Endothelial cell of umbilical vein (primary cell): ENCODE results near the gene ESF1. TPM values are rescaled to one million over a fixed set of nuclear protein-coding genes. Genes with fewer than 3 reads are reported as not detected.

ENCODE experiments used
- BruUV-seq: library from RNA; stranded (reverse); fragments of 400-500 nt; replicated peaks from 2 replicates; lab custom pipeline; 2021; lab: Mats Ljungman, UMichigan
- CTCF ChIA-PET: fragments of 300-600, 350-600 bp; sonication (Branson Sonifier 250); formaldehyde crosslinking; loops from one replicate; lab custom pipeline; 2021; ENCODE audit warnings: antibody characterized with exemption, inconsistent platforms; lab: Charles Lee
- POLR2A ChIA-PET: fragments of 300-600, 350-600 bp; sonication (Branson Sonifier 250); formaldehyde crosslinking; loops from one replicate; lab custom pipeline; 2021; ENCODE audit warnings: antibody characterized with exemption, inconsistent platforms; lab: Charles Lee
- DNase-seq: peaks from one replicate; pipeline ENCODE4 v3.0.0-alpha.2; 2011; ENCODE audit warnings: low read depth, low spot score
- FAIRE-seq: peaks from 2 replicates; lab custom pipeline; 2011; peaks lifted over from hg19 to GRCh38; lab: Jason Lieb, UNC
- H2AFZ ChIP-seq: 2 replicates; pipeline ENCODE4 v1.6.0; 2012; ENCODE audit warnings: low read depth, low read length, control low read depth, inconsistent platforms
- H3K27ac ChIP-seq: 2 replicates; pipeline ENCODE4 v1.5.1; 2011; ENCODE audit warnings: low read depth, mild to moderate bottlenecking, control low read depth, low read length, moderate library complexity; ENCODE audit not compliant: insufficient read depth
- H3K27me3 ChIP-seq, 2 experiments: 2 replicates each; pipeline versions ENCODE4 v1.6.0 to v1.6.1; 2011; ENCODE audit warnings: low read length in 2 of 2, mixed read lengths in 1 of 2; ENCODE audit not compliant: control insufficient read depth in 2 of 2, insufficient read depth in 2 of 2
- H3K36me3 ChIP-seq, 2 experiments: 2 replicates in 1 of 2; 3 replicates in 1 of 2; pipeline ENCODE4 v1.5.1; 2011; ENCODE audit warnings: low read length in 2 of 2, mild to moderate bottlenecking in 1 of 2, moderate library complexity in 1 of 2; ENCODE audit not compliant: control insufficient read depth in 2 of 2, insufficient read depth in 2 of 2; ENCODE audit errors: extremely low read depth in 1 of 2
- H3K4me1 ChIP-seq: 3 replicates; pipeline ENCODE4 v1.5.1; 2011; ENCODE audit warnings: mild to moderate bottlenecking, low read length; ENCODE audit not compliant: control insufficient read depth, insufficient read depth; ENCODE audit errors: extremely low read depth
- H3K4me2 ChIP-seq: 2 replicates; pipeline ENCODE4 v1.6.1; 2011; ENCODE audit warnings: low read length, control low read depth, mixed read lengths; ENCODE audit not compliant: insufficient read depth
- H3K4me3 ChIP-seq, 3 experiments: fragments of 200-600 bp in 1 of 3; sonication (generic), shearing (Covaris generic) in 1 of 3; replicated peaks in 1 of 3; 2 replicates each; pipeline ENCODE4 v1.5.1; 2011 to 2016; ENCODE audit warnings: control low read depth in 3 of 3, low read length in 3 of 3, mild to moderate bottlenecking in 2 of 3, inconsistent platforms in 1 of 3, low read depth in 1 of 3, moderate library complexity in 1 of 3; ENCODE audit not compliant: insufficient read depth in 1 of 3
- H3K79me2 ChIP-seq: 2 replicates; pipeline ENCODE4 v1.6.0; 2012; ENCODE audit warnings: low read length, inconsistent platforms; ENCODE audit not compliant: control insufficient read depth, insufficient read depth
- H3K9ac ChIP-seq: replicated peaks from 2 replicates; pipeline ENCODE3; 2011; ENCODE audit warnings: low read length, control low read depth; ENCODE audit not compliant: insufficient read depth; ENCODE audit errors: extremely low read depth
- H3K9me1 ChIP-seq: replicated peaks from 3 replicates; pipeline ENCODE4 v1.6.0; 2011; ENCODE audit warnings: mild to moderate bottlenecking, low read length; ENCODE audit not compliant: control insufficient read depth, insufficient read depth; ENCODE audit errors: extremely low read depth
- H3K9me3 ChIP-seq: replicated peaks from 2 replicates; pipeline ENCODE4 v1.5.1; 2012; ENCODE audit warnings: low read length, inconsistent platforms; ENCODE audit not compliant: control insufficient read depth, insufficient read depth
- H4K20me1 ChIP-seq: replicated peaks from 2 replicates; pipeline ENCODE3; 2011; ENCODE audit warnings: mild to moderate bottlenecking, low read length; ENCODE audit not compliant: control insufficient read depth, insufficient read depth; ENCODE audit errors: extremely low read depth
- EZH2 ChIP-seq: IDR thresholded peaks from 2 replicates; pipeline ENCODE4 v1.6.1; 2012; ENCODE audit warnings: borderline replicate concordance, low read depth, mild to moderate bottlenecking, moderate library complexity, low read length, inconsistent platforms; ENCODE audit not compliant: severe bottlenecking
- FOS ChIP-seq: IDR thresholded peaks from 2 replicates; pipeline ENCODE4 v1.6.1; 2011; ENCODE audit warnings: mild to moderate bottlenecking, low read length, moderate library complexity, borderline replicate concordance; ENCODE audit not compliant: insufficient read depth
- GATA2 ChIP-seq: IDR thresholded peaks from 2 replicates; pipeline ENCODE4 v1.7.0; 2011; ENCODE audit warnings: low read depth, mild to moderate bottlenecking, moderate library complexity, mixed read lengths, low read length; ENCODE audit not compliant: insufficient read length, insufficient read depth
- JUN ChIP-seq: IDR thresholded peaks from 2 replicates; pipeline ENCODE4 v1.6.1; 2011; ENCODE audit warnings: borderline replicate concordance, low read depth; ENCODE audit not compliant: insufficient read length, insufficient read depth
- MAX ChIP-seq: IDR thresholded peaks from 2 replicates; pipeline ENCODE4 v1.6.1; 2011; ENCODE audit not compliant: insufficient read depth, insufficient read length
- MYC ChIP-seq: IDR thresholded peaks from one replicate; pipeline ENCODE4 v1.6.1; 2011; ENCODE audit warnings: mild to moderate bottlenecking, low read depth, low read length
- POLR2A ChIP-seq: IDR thresholded peaks from 2 replicates; pipeline ENCODE4 v1.6.1; 2012; ENCODE audit warnings: low read depth, mild to moderate bottlenecking, control low read depth, low read length
- POLR2AphosphoS5 ChIP-seq: IDR thresholded peaks from 2 replicates; pipeline ENCODE4 v1.6.1; 2012; ENCODE audit warnings: low read depth, mild to moderate bottlenecking, control low read depth, low read length, moderate library complexity; ENCODE audit not compliant: insufficient read depth
- dilution Hi-C: fragments of 300-500 bp; cut with MboI; formaldehyde crosslinking; loops from one replicate; pipeline ENCODE4 v1.15.0; 2019; ENCODE audit warnings: low sequenced_read_pairs; ENCODE audit not compliant: extremely low pct_ligation_motif_present
- intact Hi-C: fragments of 100-400 bp; cut with micrococcal nuclease; formaldehyde crosslinking; loops from one replicate; pipeline ENCODE4 v1.10.0; 2022
- polyA plus RNA-seq, 4 experiments: library from polyadenylated mRNA; depleted of rRNA in 3 of 4; stranded (reverse) in 3 of 4; unstranded in 1 of 4; fragments of >200 nt; gene quantifications; 2 replicates each; pipeline versions ENCODE4 v1.2.1 to v1.2.3, GENCODE V29; 2011 to 2012; ENCODE audit warnings: missing spikeins in 1 of 4
- total RNA-seq: library from RNA; stranded (reverse); gene quantifications from 2 replicates; pipeline ENCODE4 v1.2.3, GENCODE V29; 2021
- TF ChIP-seq, protein P1 (sequence below), 2 donors: IDR thresholded peaks; 1 replicate in 1 of 2; 2 replicates in 1 of 2; pipeline ENCODE4 v1.5.1; 2011; ENCODE audit warnings: low read length in 2 of 2, mild to moderate bottlenecking in 2 of 2, moderate library complexity in 2 of 2, control low read depth in 1 of 2, inconsistent platforms in 1 of 2, low read depth in 1 of 2; ENCODE audit not compliant: insufficient read depth in 1 of 2; ENCODE audit errors: extremely low read depth in 1 of 2

ESF1 gene
- total and polyA plus RNA-seq, 2 donors (not counting 3 experiments of a cell fraction or from before 2014, with no cell fraction given) = 0.72 to 15.5 TPM

- Histone ChIP-seq H3K79me2 (no peaks in the 10 kb centered on the region), H3K9me1 (no peaks in the 10 kb centered on the region), H3K4me3 (no peak overlapping the region), H3K4me2 (no peak overlapping the region), H4K20me1 (no peaks in the 10 kb centered on the region), H3K27me3 (no peaks in the 10 kb centered on the region), H3K9me3 (no peaks in the 10 kb centered on the region), H2AFZ (no peak overlapping the region), H3K36me3 (no peaks in the 10 kb centered on the region), H3K9ac (no peak overlapping the region), H3K27ac (no peak overlapping the region), H3K4me1 (no peaks in the 10 kb centered on the region)
- dilution Hi-C loops (no loop called here), intact Hi-C loops (no loop called here)
- ChIA-PET CTCF (interaction anchor here (1.0 kb wide), 1 partner anchor 15 kb away, joined by 3 read pairs; no protein-coding TSS in a partner anchor), POLR2A (no interaction called here)
- no TSS peak for BruUV-seq
- DNase-seq (no peak), FAIRE-seq (no peak)
- no peak for TF ChIP-seq MAX
- TF ChIP-seq POLR2A = no peak
- no peak for TF ChIP-seq GATA2
- no peak for TF ChIP-seq FOS
- no peak for TF ChIP-seq JUN
- TF ChIP-seq EZH2 = no peak
- TF ChIP-seq, protein P1, sequence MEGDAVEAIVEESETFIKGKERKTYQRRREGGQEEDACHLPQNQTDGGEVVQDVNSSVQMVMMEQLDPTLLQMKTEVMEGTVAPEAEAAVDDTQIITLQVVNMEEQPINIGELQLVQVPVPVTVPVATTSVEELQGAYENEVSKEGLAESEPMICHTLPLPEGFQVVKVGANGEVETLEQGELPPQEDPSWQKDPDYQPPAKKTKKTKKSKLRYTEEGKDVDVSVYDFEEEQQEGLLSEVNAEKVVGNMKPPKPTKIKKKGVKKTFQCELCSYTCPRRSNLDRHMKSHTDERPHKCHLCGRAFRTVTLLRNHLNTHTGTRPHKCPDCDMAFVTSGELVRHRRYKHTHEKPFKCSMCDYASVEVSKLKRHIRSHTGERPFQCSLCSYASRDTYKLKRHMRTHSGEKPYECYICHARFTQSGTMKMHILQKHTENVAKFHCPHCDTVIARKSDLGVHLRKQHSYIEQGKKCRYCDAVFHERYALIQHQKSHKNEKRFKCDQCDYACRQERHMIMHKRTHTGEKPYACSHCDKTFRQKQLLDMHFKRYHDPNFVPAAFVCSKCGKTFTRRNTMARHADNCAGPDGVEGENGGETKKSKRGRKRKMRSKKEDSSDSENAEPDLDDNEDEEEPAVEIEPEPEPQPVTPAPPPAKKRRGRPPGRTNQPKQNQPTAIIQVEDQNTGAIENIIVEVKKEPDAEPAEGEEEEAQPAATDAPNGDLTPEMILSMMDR (IDR thresholded peaks at IDR 0.05; ENCODE audit: extremely low read depth in 1 of 2, insufficient read depth in 1 of 2, low read depth in 1 of 2, low read length in 2 of 2) = no peak
- TF ChIP-seq POLR2AphosphoS5 = no peak
- no peak for TF ChIP-seq MYC
Observed at GRCh38 chr20:13677241-13677640, 107.5 kb downstream of the ESF1 start.
